B cell (primary cell): ENCODE measurements around the gene SLC22A31. TPM values are rescaled to one million over a fixed set of nuclear protein-coding genes. Genes with fewer than 3 reads are reported as not detected.

Experiments used
- ATAC-seq: fragments of 200-7000 bp; cut with Tn5 transposase; one replicate; pipeline ENCODE4 v1.10.0; 2021; ENCODE audit warnings: low read depth, mild to moderate bottlenecking, moderate number of reproducible peaks, moderate library complexity
- CTCF ChIA-PET: fragments of 350-600 bp; sonication (Branson Sonifier 250); formaldehyde crosslinking; loops from one replicate; lab custom pipeline; 2021; ENCODE audit warnings: antibody characterized with exemption, inconsistent platforms; lab: Charles Lee
- POLR2A ChIA-PET: fragments of 350-600 bp; sonication (Branson Sonifier 250); formaldehyde crosslinking; loops from one replicate; lab custom pipeline; 2021; ENCODE audit warnings: antibody characterized with exemption; lab: Charles Lee
- DNase-seq: peaks from one replicate; pipeline ENCODE4 v3.0.0; 2013
- H2AFZ ChIP-seq: 2 replicates; pipeline ENCODE4 v1.6.1; 2012; ENCODE audit warnings: mild to moderate bottlenecking, low read depth, low read length; ENCODE audit not compliant: insufficient read depth, poor library complexity, severe bottlenecking
- H3K27ac ChIP-seq, 2 donors: 1 replicate in 1 of 2; 2 replicates in 1 of 2; pipeline ENCODE4 v1.5.1; 2012 to 2013; ENCODE audit warnings: low read length in 2 of 2, mild to moderate bottlenecking in 2 of 2, moderate library complexity in 1 of 2
- H3K27me3 ChIP-seq, 4 experiments: fragments of 200-600 bp in 1 of 4; sonication (generic) in 1 of 4; replicated peaks in 1 of 4; 1 replicate in 2 of 4; 2 replicates in 2 of 4; pipeline versions ENCODE4 v1.6.1 to v1.7.0; 2013 to 2016; ENCODE audit warnings: low read length in 3 of 4, mild to moderate bottlenecking in 2 of 4, mixed read lengths in 1 of 4, moderate library complexity in 1 of 4; ENCODE audit not compliant: insufficient read depth in 4 of 4, control insufficient read depth in 3 of 4; ENCODE audit errors: control extremely low read depth in 1 of 4
- H3K36me3 ChIP-seq, 2 experiments: replicated peaks in 1 of 2; 1 replicate in 1 of 2; 2 replicates in 1 of 2; pipeline versions ENCODE4 v1.6.1 to v1.7.1; 2013; ENCODE audit warnings: low read length in 1 of 2; ENCODE audit not compliant: insufficient read depth in 2 of 2, control insufficient read depth in 1 of 2; ENCODE audit errors: control extremely low read depth in 1 of 2, extremely low read depth in 1 of 2
- H3K4me1 ChIP-seq, 2 donors: fragments of 200-600 bp in 1 of 2; sonication (generic) in 1 of 2; 1 replicate in 1 of 2; 2 replicates in 1 of 2; pipeline versions ENCODE4 v1.5.1 to v1.6.1; 2013 to 2017; ENCODE audit warnings: low read length in 2 of 2; ENCODE audit not compliant: control insufficient read depth in 2 of 2, insufficient read depth in 2 of 2
- H3K4me2 ChIP-seq: replicated peaks from 2 replicates; pipeline ENCODE3; 2012; ENCODE audit warnings: mild to moderate bottlenecking, low read depth, low read length; ENCODE audit not compliant: poor library complexity, severe bottlenecking
- H3K4me3 ChIP-seq, 5 experiments: fragments of 200-600 bp in 1 of 5; sonication (generic) in 1 of 5; 1 replicate in 3 of 5; 2 replicates in 2 of 5; pipeline versions ENCODE4 v1.5.1 to v1.7.0; 2011 to 2016; ENCODE audit warnings: low read length in 4 of 5, mild to moderate bottlenecking in 4 of 5, low read depth in 2 of 5, control low read depth in 1 of 5, moderate library complexity in 1 of 5; ENCODE audit not compliant: insufficient read depth in 1 of 5; ENCODE audit errors: control extremely low read depth in 1 of 5, extremely low read depth in 1 of 5
- H3K79me2 ChIP-seq: fragments of 200-600 bp; sonication (generic); one replicate; pipeline ENCODE4 v1.6.0; 2016; ENCODE audit warnings: low read length; ENCODE audit not compliant: control insufficient read depth, insufficient read depth
- H3K9ac ChIP-seq: fragments of 200-600 bp; sonication (generic); 2 replicates; pipeline ENCODE4 v1.6.1; 2017; ENCODE audit warnings: mild to moderate bottlenecking, low read length, moderate library complexity
- H3K9me3 ChIP-seq, 3 donors: one replicate each; pipeline versions ENCODE4 v1.6.1 to v1.7.1; 2013; ENCODE audit warnings: low read length in 2 of 3; ENCODE audit not compliant: control insufficient read depth in 2 of 3, insufficient read depth in 1 of 3; ENCODE audit errors: control extremely low read depth in 1 of 3
- H4K20me1 ChIP-seq: 2 replicates; pipeline ENCODE4 v1.6.0; 2012; ENCODE audit warnings: mild to moderate bottlenecking, low read length; ENCODE audit not compliant: insufficient read depth, control insufficient read depth, poor library complexity, severe bottlenecking
- H3K27ac Mint-ChIP-seq: one replicate; pipeline ENCODE4 v1.8.0; 2021; ENCODE audit warnings: mixed read lengths
- H3K27me3 Mint-ChIP-seq: one replicate; pipeline ENCODE4 v1.8.0; 2021; ENCODE audit warnings: mixed read lengths
- H3K4me1 Mint-ChIP-seq: one replicate; pipeline ENCODE4 v1.8.0; 2021; ENCODE audit warnings: mixed read lengths
- H3K4me3 Mint-ChIP-seq: one replicate; pipeline ENCODE4 v1.8.0; 2021; ENCODE audit warnings: mixed read lengths
- H3K9me3 Mint-ChIP-seq: one replicate; pipeline ENCODE4 v1.8.0; 2022; ENCODE audit warnings: mixed read lengths; ENCODE audit not compliant: insufficient read depth
- CTCF ChIP-seq: fragments of 200-600 bp; IDR thresholded peaks from one replicate; pipeline ENCODE4 v1.8.0; 2022; ENCODE audit warnings: antibody characterized with exemption, mild to moderate bottlenecking
- EZH2 ChIP-seq: IDR thresholded peaks from 2 replicates; pipeline ENCODE4 v1.6.1; 2012; ENCODE audit warnings: borderline replicate concordance, low read depth, mild to moderate bottlenecking, moderate library complexity, low read length; ENCODE audit not compliant: insufficient read depth, poor library complexity, severe bottlenecking
- WGBS: methylation state at CpG from one replicate; pipeline ENCODE4 v1.1.5; 2013; ENCODE audit warnings: missing lambda C conversion rate; ENCODE audit not compliant: insufficient coverage; 5-methylcytosine and 5-hydroxymethylcytosine counted together
- intact Hi-C: fragments of 100-400 bp; cut with micrococcal nuclease; formaldehyde crosslinking; loops from one replicate; pipeline ENCODE4 v1.10.0; 2022
- polyA plus RNA-seq: library from polyadenylated mRNA; depleted of rRNA; stranded (reverse); fragments of >200 nt; gene quantifications from 2 replicates; pipeline ENCODE4 v1.2.3, GENCODE V29; 2012
- total RNA-seq, 2 donors: library from RNA; stranded (reverse); fragments of 120-200 nt in 1 of 2; gene quantifications; 1 replicate in 1 of 2; 2 replicates in 1 of 2; pipeline versions ENCODE4 v1.2.3 to v1.2.4, GENCODE V29; 2013 to 2022

The SLC22A31 gene
- total and polyA plus RNA-seq, 2 donors (not counting 1 experiment from before 2014, with no cell fraction given): 0.33 TPM; not detected in 1

GRCh38 chr16:89170346-89171215 is 29.8 kb downstream of the SLC22A31 start:
- peak overlapping the region; percentile 88 for H3K4me2 ChIP-seq
- peak overlapping the region; percentile 42 for H2AFZ ChIP-seq
- H4K20me1 ChIP-seq: peaks cover 37% of the 10 kb centered on the region
- no peak overlapping the region for H3K27ac ChIP-seq
- H3K36me3 ChIP-seq: no peaks in the 10 kb centered on the region
- no peak for ATAC-seq
- H3K27ac Mint-ChIP-seq: peak overlapping the region; percentile 62
- H3K4me1 Mint-ChIP-seq: peaks cover 18% of the 10 kb centered on the region
- intact Hi-C loops: loop anchor here (1.0 to 2.0 kb wide), 7 partner anchors 18 to 519 kb away; partner anchors contain the start of genes CYBA and TRAPPC2L
- ChIA-PET CTCF (interaction anchor here (0.9 to 1.3 kb wide), 6 partner anchors 8 to 433 kb away, joined by 3 to 5 read pairs (median 3); partner anchors contain the start of gene ZNF778), POLR2A (interaction anchor here (0.6 to 1.4 kb wide), 4 partner anchors 9 to 231 kb away, joined by 4 read pairs; no protein-coding TSS in a partner anchor)
- H3K27me3 ChIP-seq: peaks cover 0 to 31% (median 13%) of the 10 kb centered on the region in 4 experiments
- 20% methylated on average over 29 of the region's 34 CpGs for WGBS
- H3K27me3 Mint-ChIP-seq: peaks cover 4% of the 10 kb centered on the region
- H3K9me3 Mint-ChIP-seq: no peaks in the 10 kb centered on the region
- peak overlapping the region; percentile 59 for H3K4me3 Mint-ChIP-seq
- H3K4me3 ChIP-seq: peak overlapping the region in 4 of 5 experiments; percentile 31 to 51 (median 38)
- peaks cover 6% of the 10 kb centered on the region for H3K79me2 ChIP-seq
- peak overlapping the region; percentile 57 for H3K9ac ChIP-seq
- peaks cover 0 to 5% (median 0%) of the 10 kb centered on the region in 3 donors for H3K9me3 ChIP-seq
- DNase-seq: peak; percentile 59
- TF ChIP-seq EZH2 (no peak), CTCF (no peak)
- H3K4me1 ChIP-seq: peaks cover 28 to 40% of the 10 kb centered on the region in 2 donors
